GM18507 (cell line): ENCODE measurements around the gene DISP2.

Experiments used
- DNase-seq: peaks from one replicate; pipeline ENCODE4 v3.0.0; 2011; ENCODE audit warnings: low read depth; ENCODE audit not compliant: insufficient read length; ENCODE audit errors: extremely low spot score
- FAIRE-seq: peaks from 2 replicates; lab custom pipeline; 2011; peaks lifted over from hg19 to GRCh38; lab: Jason Lieb, UNC

DISP2 gene

GRCh38 chr15:40358471-40359353, 693 bp downstream of the DISP2 start:
- no peak for DNase-seq
- FAIRE-seq: no peak

- DNase-seq: no peak
- no peak for FAIRE-seq
Observed at GRCh38 chr15:40360015-40360414, 2.0 kb downstream of the DISP2 start.

- DNase-seq: no peak
- FAIRE-seq: no peak
Observed at GRCh38 chr15:40361640-40362039, 3.6 kb downstream of the DISP2 start.

GRCh38 chr15:40363611-40364010, 5.6 kb downstream of the DISP2 start:
- DNase-seq (no peak), FAIRE-seq (no peak)

GRCh38 chr15:40364251-40364650, 6.2 kb downstream of the DISP2 start:
- FAIRE-seq: no peak

GRCh38 chr15:40365016-40365415, 7.0 kb downstream of the DISP2 start:
- FAIRE-seq (no peak), DNase-seq (no peak)

More at GRCh38 chr15:40364251-40364650, 6.2 kb downstream of the DISP2 start:
- DNase-seq: no peak

GRCh38 chr15:40365624-40366456, 7.8 kb downstream of the DISP2 start:
- DNase-seq (no peak), FAIRE-seq (no peak)

GRCh38 chr15:40366457-40367370, 8.7 kb downstream of the DISP2 start:
- DNase-seq: no peak
- FAIRE-seq: no peak

- DNase-seq: no peak
- FAIRE-seq: no peak
Observed at GRCh38 chr15:40367371-40367685, 9.3 kb downstream of the DISP2 start.

- FAIRE-seq (peak; percentile 87), DNase-seq (peak; percentile 80)
Observed at GRCh38 chr15:40367686-40368611, 9.9 kb downstream of the DISP2 start.

- no peak for FAIRE-seq
Observed at GRCh38 chr15:40368719-40369473, 10.9 kb downstream of the DISP2 start.

GRCh38 chr15:40369474-40369869, 11.5 kb downstream of the DISP2 start:
- DNase-seq (no peak), FAIRE-seq (no peak)

More at GRCh38 chr15:40368719-40369473, 10.9 kb downstream of the DISP2 start:
- no peak for DNase-seq

- FAIRE-seq (no peak), DNase-seq (no peak)
Observed at GRCh38 chr15:40369971-40370370, 12.0 kb downstream of the DISP2 start.

- DNase-seq (no peak), FAIRE-seq (peak; percentile 41)
Observed at GRCh38 chr15:40372981-40373380, 15.0 kb downstream of the DISP2 start.

- DNase-seq (no peak), FAIRE-seq (no peak)
Observed at GRCh38 chr15:40377606-40378005, 19.6 kb downstream of the DISP2 start.

- DNase-seq (no peak), FAIRE-seq (no peak)
Observed at GRCh38 chr15:40379374-40379773, 21.4 kb downstream of the DISP2 start.

GRCh38 chr15:40379853-40380252, 21.8 kb downstream of the DISP2 start:
- DNase-seq: no peak
- FAIRE-seq: no peak

- FAIRE-seq: no peak
- DNase-seq: no peak
Observed at GRCh38 chr15:40380636-40381035, 22.6 kb downstream of the DISP2 start.
